SU-DHL-6 (cell line): ENCODE data around the gene ODF2.

Source experiments
- CTCF ChIP-seq: fragments of 200-600 bp; sonication (generic); IDR thresholded peaks from one replicate; pipeline ENCODE4 v1.5.1; 2017; ENCODE audit warnings: antibody characterized with exemption, mild to moderate bottlenecking, low read length, moderate library complexity; ENCODE audit not compliant: insufficient read depth, poor library complexity, severe bottlenecking
- EZH2phosphoT487 ChIP-seq: fragments of 200-600 bp; sonication (generic), shearing (Covaris generic); conservative IDR thresholded peaks from 2 replicates; pipeline ENCODE4 v1.6.1; 2018; ENCODE audit warnings: mild to moderate bottlenecking, antibody characterized with exemption, low read length, moderate library complexity, mixed read lengths

GRCh38 chr9:128419061-128419925 lies 36.5 kb upstream of the ODF2 start:
- TF ChIP-seq CTCF = no peak
- TF ChIP-seq EZH2phosphoT487 = no peak
